ENCODE results near the gene EXOC3L2.

Gene EXOC3L2

GRCh38 chr19:45216667-45217066 lies 28.5 kb downstream of the EXOC3L2 start:
- no peak for TF ChIP-seq CTCF (conservative IDR thresholded peaks at IDR 0.05; ENCODE audit: low read depth, low read length)
- no peak overlapping the region for H3K4me3 ChIP-seq (ENCODE audit: low read depth, low read length)
- no peak for DNase-seq (ENCODE audit: low read depth)

GRCh38 chr19:45215391-45216191 lies 29.6 kb downstream of the EXOC3L2 start:
- H3K4me3 ChIP-seq (ENCODE audit: low read depth, low read length): no peak overlapping the region
- DNase-seq (ENCODE audit: low read depth): no peak
- no peak for TF ChIP-seq CTCF (conservative IDR thresholded peaks at IDR 0.05; ENCODE audit: low read depth, low read length)

- H3K4me3 ChIP-seq (ENCODE audit: low read depth, low read length): no peak overlapping the region
- no peak for TF ChIP-seq CTCF (conservative IDR thresholded peaks at IDR 0.05; ENCODE audit: low read depth, low read length)
- no peak for DNase-seq (ENCODE audit: low read depth)
Observed at GRCh38 chr19:45213031-45213430, 32.2 kb downstream of the EXOC3L2 start.

GRCh38 chr19:45211751-45212381 lies 33.3 kb downstream of the EXOC3L2 start:
- no peak for TF ChIP-seq CTCF (conservative IDR thresholded peaks at IDR 0.05; ENCODE audit: low read depth, low read length)
- peak; percentile 7 for DNase-seq (ENCODE audit: low read depth)

GRCh38 chr19:45206328-45206727 lies 38.9 kb downstream of the EXOC3L2 start:
- no peak for DNase-seq (ENCODE audit: low read depth)
- no peak for TF ChIP-seq CTCF (conservative IDR thresholded peaks at IDR 0.05; ENCODE audit: low read depth, low read length)
- H3K4me3 ChIP-seq (ENCODE audit: low read depth, low read length): no peak overlapping the region

More at GRCh38 chr19:45211751-45212381, 33.3 kb downstream of the EXOC3L2 start:
- H3K4me3 ChIP-seq (ENCODE audit: low read depth, low read length): no peak overlapping the region

GRCh38 chr19:45205810-45206209 lies 39.4 kb downstream of the EXOC3L2 start:
- no peak for DNase-seq (ENCODE audit: low read depth)
- no peak for TF ChIP-seq CTCF (conservative IDR thresholded peaks at IDR 0.05; ENCODE audit: low read depth, low read length)

More at GRCh38 chr19:45205810-45206209, 39.4 kb downstream of the EXOC3L2 start:
- H3K4me3 ChIP-seq (ENCODE audit: low read depth, low read length): no peak overlapping the region
